HG03060 (cell line): ENCODE results near the gene FYCO1.

ENCODE experiments used
- ATAC-seq: cut with Tn5 transposase; IDR thresholded peaks from one replicate; pipeline ENCODE4 v1.9.1; 2021; ENCODE audit warnings: low read depth, moderate number of reproducible peaks; ENCODE audit not compliant: unreplicated experiment

Gene FYCO1

DNA sequence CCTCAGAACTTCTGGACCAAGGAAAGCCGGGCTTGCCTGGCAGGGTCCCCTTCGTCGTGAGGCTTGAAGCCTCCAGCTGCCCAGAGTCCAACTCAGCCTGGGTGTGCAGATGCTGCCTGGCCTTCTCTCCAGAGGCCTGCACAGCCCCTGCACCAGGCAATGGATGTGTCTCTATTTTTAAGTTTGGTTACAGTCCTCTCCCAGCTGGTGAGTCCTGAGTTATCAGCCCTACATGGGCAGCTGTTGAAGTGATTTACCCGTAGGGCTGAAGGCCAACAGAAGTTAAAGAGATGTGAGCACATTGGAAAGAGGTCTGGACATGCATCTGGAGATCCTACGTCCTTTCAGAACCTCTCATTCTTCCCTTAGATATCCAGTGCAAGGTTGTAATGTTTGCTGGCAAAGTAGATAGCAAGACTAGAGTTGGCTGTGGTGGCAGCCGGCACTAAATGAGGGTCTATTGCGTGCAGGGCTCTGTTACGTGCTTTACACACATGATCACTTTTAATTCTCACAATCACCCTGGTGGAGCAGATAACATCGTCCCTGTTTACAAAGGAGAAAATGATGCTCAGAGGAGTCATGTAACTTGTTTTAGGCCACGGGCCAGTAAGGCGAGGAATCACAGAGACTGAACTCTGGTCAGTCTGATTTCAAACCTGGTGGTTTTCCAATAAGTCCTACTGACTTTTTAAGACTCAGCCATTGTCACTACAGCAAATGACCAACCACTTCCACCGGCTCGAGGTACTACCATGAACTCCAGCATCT lies 9.9 kb downstream of the FYCO1 start:
- ATAC-seq = no peak

DNA sequence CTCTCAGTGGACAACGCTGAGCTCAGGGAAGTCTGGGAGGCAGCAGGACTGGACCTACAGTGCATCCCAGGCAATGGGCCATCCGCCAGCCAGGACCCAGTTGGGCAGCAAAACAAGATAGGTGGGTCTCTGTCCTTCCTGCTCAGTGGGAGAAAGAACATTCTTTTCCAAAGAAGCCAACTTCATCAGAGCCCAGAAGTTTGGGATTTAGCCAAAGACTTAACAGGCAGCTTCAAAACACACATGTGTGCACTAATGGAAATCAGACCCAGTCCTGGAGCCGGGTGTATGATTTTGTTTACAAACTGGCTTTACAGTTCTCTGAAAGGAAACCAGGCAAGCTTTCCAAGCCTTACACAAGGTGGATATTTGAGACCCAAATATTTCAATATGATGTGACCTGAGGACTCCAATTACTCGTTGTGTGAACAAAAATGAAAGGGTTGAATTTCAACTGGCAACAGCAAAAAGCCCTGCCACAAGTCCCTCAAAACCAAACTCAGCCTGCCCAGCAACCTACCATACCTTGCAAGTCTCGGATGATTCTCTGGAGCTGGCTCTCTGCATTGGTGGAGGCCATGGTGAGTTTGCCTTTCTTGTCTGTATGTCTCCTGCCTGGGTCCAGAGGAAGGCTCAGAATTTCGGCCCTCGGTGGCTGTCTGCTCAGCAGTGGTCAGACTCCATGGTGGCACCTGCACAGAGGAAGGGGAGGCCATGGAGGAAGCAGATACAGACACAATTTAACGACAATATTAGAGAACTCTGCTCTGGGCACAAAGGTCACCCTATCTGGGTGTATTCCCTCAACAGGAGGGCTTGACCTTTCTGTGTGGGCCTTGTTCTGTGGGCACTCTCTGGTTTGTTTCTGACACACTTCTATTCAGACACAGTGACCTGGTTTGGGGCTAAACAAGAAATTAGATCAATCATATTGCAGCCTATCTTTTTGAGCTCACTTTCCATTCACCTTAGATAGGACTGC lies 11.0 kb downstream of the FYCO1 start:
- ATAC-seq = no peak

DNA sequence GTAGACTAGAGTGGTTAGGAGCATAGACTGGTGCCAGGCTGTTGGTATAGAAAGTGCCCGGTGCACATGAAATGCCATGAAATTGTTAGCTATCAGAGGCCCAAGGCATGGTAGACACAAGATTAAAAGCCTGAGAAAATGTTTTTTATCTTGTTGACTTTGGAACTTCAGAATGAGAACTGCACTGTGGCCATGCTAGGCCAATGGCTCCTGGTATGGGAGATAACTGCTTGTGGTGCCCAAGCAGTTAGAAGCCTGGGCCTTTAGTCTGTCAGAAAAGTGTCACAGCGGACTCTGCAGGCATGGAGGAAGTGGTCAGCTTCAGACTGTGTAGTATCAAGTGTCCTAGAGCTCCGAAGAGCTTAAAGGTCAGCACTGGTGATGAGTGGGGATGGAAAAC lies 11.9 kb downstream of the FYCO1 start:
- no peak for ATAC-seq

DNA sequence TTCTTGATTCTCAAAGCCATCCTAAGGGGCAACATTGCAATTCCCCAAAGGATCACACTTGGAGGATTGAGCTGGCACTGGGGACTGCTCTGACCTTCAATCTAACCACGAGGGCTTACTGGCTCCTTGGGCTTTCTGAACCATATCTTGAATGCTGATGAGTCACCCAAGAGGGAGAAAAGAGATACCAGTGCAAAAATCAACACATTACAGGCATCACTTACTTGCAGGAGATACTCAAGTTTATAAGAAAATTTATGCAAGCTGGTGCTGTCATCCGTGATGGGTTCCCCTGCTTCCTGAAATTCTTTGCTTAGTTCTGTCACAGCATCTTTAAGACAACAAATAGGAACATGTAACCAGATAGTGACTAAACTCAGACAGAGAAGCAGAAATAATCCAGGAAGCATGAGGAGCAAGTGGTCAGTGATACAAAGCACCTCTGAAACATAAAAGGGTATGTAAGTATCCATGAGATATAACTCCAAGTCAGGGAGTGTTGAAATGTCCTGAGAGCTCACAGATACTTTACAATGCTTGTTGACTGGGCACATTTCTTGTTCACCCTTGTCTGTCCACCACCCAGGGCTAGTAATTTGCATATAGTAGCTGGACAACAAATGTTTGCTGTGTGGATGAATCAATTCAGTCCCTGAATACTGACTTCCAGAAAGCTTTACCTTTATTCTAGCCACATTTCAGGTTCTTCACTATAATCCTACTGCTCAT lies 14.1 kb downstream of the FYCO1 start:
- no peak for ATAC-seq

GRCh38 chr3:45980819-45981218 lies 14.8 kb downstream of the FYCO1 start:
- no peak for ATAC-seq

DNA sequence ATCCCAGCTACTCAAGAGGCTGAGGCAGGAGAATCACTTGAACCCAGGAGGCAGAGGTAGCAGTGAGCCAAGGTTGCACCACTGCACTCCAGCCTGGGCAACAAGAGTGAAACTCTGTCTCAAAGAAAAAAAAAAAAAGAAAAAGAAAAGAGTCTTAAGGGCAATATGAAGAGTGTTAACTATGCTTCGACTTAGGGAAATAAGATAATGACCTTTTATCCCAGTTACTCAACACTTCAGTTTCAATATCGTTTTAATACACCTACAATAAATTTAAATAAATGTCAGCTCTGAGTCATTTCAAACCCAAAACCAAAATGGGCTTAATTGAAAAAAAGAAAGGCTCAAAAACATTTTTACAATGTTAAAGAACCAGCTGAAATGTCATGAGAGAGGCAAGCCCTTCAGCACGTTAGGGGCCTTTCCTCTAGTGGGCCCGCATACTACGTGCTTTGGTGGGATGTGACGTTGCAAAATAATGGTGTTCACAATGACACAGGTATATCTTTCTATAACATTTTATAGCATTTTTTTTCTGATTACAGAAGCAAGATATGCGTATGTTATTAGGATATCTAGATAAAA lies 15.3 kb downstream of the FYCO1 start:
- ATAC-seq = no peak

- no peak for ATAC-seq
These were observed 16.2 kb downstream of the FYCO1 start for GRCh38 chr3:45979378-45979777.

DNA sequence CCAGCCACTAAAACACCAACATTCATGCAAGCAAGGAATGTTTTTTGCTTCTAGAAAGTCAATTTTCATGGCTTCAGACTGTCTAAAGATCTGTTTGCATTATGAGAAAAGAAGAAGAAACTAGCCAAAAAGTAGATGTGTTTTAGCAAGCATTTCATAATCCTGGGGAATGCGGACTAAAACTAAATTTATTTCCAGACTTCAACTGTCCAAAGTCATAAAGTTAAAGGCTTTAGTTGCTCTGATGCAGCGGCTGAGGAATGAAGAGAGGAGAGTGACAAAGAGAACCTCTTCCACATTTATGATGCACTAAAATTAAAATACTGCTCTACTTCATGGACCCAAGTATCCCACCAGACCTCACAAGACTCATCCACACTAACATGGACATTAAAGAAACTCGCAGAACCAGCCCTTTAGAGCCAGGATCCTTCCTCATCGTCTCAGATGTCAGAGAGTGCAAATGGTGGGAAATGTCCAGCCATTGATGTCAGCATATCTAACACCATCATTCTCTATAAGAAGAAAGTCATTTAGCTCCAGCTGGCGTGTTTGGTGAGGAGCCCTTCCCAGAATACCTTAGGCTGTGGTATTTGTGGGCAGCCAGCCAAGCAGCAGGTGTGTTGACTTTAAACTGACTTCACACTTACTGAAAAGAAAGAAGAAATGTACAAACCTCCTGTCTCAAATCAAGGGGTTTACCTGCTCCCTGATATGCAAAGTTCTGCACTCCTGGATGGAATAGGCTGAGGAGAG lies 17.4 kb downstream of the FYCO1 start:
- ATAC-seq = no peak

GRCh38 chr3:45976191-45977091 lies 19.2 kb downstream of the FYCO1 start:
- ATAC-seq = no peak

GRCh38 chr3:45975686-45976085 lies 19.9 kb downstream of the FYCO1 start:
- ATAC-seq = no peak

DNA sequence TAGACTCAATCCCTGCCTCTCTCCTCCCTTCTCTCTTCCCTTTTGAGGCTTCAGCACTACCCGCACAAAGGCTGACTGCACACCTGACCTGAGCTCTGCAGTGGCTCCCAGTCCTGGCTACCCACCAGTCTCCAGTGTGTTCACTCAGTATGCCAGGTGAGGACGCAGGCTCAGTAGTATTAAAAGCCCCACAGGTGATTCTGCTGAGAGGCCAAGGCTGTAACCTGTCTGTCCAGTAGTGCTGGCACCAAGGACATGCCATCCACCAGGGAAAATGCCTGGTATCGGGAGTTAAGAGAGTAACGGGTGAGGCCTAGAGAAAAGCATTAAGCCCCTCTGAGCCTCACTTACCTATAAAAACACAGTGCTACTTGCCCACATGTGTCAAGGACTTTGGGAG lies 20.9 kb downstream of the FYCO1 start:
- ATAC-seq = no peak

DNA sequence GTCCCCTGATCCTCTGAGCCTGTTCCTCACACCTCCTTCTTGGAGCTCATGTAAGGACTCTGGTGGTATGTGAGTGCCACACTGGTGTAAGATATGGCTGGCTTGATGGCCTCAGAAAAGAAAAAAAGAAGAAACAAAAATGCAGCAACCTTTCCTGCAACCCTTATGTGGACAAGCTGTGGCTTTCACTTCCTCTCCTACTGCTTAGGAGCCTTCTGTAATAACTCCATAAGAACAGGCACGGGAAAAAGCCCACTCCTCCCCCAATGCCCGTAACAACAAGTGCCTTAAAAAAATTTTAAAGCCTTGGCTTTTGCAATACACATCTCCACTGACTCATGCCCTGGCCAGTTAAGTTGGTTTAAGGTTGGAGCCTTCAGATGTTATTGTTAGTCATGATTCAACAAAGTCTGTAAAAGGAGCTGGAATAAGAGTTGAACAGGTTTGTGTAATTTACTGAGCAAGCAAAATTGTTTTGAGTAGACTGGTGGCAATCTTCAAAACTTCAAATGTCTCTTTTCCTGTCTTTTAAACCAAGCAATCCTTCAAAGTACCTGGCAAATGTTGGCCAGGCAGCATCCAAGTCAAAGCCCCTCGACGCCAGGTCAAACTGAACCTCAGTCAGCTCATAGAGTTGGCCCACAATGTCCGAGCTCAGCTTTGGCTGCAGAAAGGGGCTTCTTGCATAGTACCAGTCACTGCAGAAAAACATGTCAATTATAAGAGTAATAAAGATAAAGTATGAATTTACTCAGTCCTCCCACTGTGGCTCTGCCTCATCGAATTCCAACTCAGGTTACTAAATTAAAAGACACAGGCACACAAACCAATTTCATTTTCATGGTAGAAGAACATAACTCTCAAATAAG lies 22.9 kb downstream of the FYCO1 start:
- ATAC-seq = no peak

DNA sequence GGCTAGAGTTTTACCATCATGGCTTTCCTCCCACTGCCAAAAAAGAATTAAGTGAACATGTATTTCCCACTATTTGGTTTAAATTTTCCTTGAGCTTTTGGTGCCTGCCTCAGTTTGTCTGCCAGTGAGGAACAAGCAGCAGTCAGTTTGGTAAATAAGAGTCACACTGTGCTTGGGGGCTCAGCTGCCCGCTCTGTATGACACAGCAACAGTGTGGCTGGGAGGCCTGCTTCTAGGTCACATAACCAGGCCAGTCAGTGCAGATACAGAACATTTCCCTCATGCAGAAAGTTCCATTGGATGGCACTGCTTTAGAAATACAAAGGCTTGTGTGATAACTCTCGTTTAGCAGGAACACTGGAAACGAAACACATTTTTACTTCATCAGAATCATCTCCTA lies 25.7 kb downstream of the FYCO1 start:
- no peak for ATAC-seq

DNA sequence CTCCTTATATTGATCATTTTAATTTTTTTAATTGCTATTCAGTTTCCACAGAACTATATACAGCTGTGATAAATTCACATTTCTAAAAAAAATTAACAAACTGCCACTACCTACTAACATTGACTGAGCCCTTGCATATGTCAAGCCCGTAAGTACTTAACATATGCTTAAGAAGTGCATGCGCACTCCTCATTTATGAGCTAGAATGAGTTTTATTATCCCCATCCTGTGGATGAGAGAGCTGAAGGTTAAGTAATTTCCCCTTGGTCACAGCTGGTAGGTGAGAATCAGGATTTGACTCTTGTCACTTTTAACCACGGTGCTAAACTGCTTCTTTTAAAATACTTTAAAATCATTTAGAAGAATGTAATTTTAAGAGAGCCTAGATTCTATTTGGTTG lies 26.5 kb downstream of the FYCO1 start:
- ATAC-seq = no peak

DNA sequence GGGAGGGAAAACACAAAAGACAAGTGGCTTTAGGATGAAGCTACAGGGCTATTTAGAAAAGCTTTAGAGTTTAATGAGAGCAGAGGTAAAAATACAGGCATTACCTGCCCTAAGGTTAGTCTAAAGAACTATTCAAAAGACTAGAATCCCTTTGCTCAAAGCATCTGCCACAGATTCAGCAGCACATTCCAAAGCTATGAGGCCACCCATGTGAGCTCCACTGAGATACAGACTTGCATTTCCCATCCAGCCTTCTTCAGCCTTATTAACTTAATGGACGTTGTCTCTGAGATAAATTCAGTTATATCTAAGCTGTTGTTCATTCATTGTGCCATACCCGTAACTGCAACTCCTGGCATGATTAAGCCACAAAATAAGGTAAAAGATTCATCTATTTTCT lies 26.9 kb downstream of the FYCO1 start:
- ATAC-seq = no peak

- no peak for ATAC-seq
These were observed 27.5 kb downstream of the FYCO1 start for GRCh38 chr3:45968149-45968548.

GRCh38 chr3:45967724-45968123 lies 27.9 kb downstream of the FYCO1 start:
- ATAC-seq = no peak
